Esophagus squamous epithelium (tissue), 5 donors: ENCODE data around the gene SYNPR. TPM values are rescaled to one million over a fixed set of nuclear protein-coding genes. Genes with fewer than 3 reads are reported as not detected.

Experiments
- DNase-seq: peaks from one replicate; lab custom pipeline; 2025; lab: John Stamatoyannopoulos, UW
- H3K27ac ChIP-seq, 4 donors: fragments of 200-600 bp; sonication (generic); one replicate each; pipeline ENCODE4 v1.5.1; 2016 to 2019; ENCODE audit warnings: mild to moderate bottlenecking in 1 of 4
- H3K27me3 ChIP-seq, 4 donors: fragments of 200-600 bp; sonication (generic); 1 replicate in 3 of 4; 2 replicates in 1 of 4; pipeline versions ENCODE4 v1.5.1 to v1.6.0; 2017 to 2021; ENCODE audit warnings: antibody characterized with exemption in 1 of 4
- H3K36me3 ChIP-seq, 3 donors: fragments of 200-600 bp; sonication (generic); one replicate each; pipeline ENCODE4 v1.5.1; 2016 to 2019
- H3K4me1 ChIP-seq, 3 donors: fragments of 200-600 bp; sonication (generic); one replicate each; pipeline ENCODE4 v1.5.1; 2017 to 2019
- H3K4me3 ChIP-seq, 4 donors: fragments of 200-600 bp; sonication (generic); 1 replicate in 3 of 4; 2 replicates in 1 of 4; pipeline ENCODE4 v1.5.1; 2016 to 2019; ENCODE audit warnings: mild to moderate bottlenecking in 2 of 4, moderate library complexity in 1 of 4
- H3K9me3 ChIP-seq, 3 donors: fragments of 200-600 bp; sonication (generic); one replicate each; pipeline ENCODE4 v1.5.1; 2016 to 2019
- POLR2A ChIP-seq, 4 donors: fragments of 450-650 bp; IDR thresholded peaks; one replicate each; pipeline ENCODE4 v1.6.1; 2017; ENCODE audit warnings: antibody characterized with exemption in 4 of 4, mild to moderate bottlenecking in 4 of 4, moderate library complexity in 3 of 4
- WGBS, 2 donors: methylation state at CpG; one replicate each; pipeline ENCODE4 v1.1.5; 2018; 5-methylcytosine and 5-hydroxymethylcytosine counted together
- intact Hi-C: fragments of 100-400 bp; cut with DNase I; formaldehyde crosslinking; loops from one replicate; pipeline ENCODE4 v1.15.0; 2022
- total RNA-seq, 4 donors: library from RNA; depleted of rRNA; stranded (reverse); fragments of >200 nt; gene quantifications; one replicate each; pipeline ENCODE4 v1.1.0, GENCODE V29; 2016
- TF ChIP-seq, protein P1 (sequence below), 6 experiments: fragments of 450-650 bp in 4 of 6; fragments of 200-600 bp in 2 of 6; sonication (generic) in 2 of 6; IDR thresholded peaks; one replicate each; pipeline ENCODE4 v1.5.1; 2016 to 2019; ENCODE audit warnings: antibody characterized with exemption in 6 of 6, mild to moderate bottlenecking in 4 of 6, moderate library complexity in 4 of 6
- donor health status: DM: yes; HTN: yes; CAD: no.

SYNPR gene
- total RNA-seq, 4 donors from 2014 or later, result not detected

DNA sequence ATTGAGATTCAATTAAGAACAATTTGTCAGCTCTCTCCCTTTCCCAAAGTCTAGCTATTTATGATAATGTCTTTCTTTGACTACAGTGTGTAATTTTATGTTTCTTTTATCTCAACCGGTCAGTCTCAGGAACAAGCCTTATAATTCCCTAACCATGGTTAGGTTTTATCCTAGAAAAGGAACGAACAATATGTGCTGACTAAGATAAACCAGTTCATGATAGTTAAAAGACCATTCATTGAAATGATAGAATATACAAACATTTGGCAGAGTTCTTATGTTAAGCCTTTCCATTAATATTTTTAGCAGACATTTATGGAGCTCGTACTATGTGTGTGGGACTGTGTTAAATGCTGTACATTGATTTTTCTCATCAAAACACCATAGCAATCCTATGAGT lies 106.3 kb downstream of the SYNPR start:
- H3K9me3 ChIP-seq, result no peaks in the 10 kb centered on the region
- WGBS, 2 donors, result 36 to 43% methylated on average over 3 of the region's 3 CpGs
- no peak overlapping the region for H3K27ac ChIP-seq
- DNase-seq, result no peak
- no peaks in the 10 kb centered on the region for H3K4me1 ChIP-seq
- H3K27me3 ChIP-seq, result no peaks in the 10 kb centered on the region
- intact Hi-C loops, result no loop called here
- no peaks in the 10 kb centered on the region for H3K36me3 ChIP-seq
- no peak for TF ChIP-seq POLR2A (IDR thresholded peaks at IDR 0.05)
- TF ChIP-seq, protein P1, sequence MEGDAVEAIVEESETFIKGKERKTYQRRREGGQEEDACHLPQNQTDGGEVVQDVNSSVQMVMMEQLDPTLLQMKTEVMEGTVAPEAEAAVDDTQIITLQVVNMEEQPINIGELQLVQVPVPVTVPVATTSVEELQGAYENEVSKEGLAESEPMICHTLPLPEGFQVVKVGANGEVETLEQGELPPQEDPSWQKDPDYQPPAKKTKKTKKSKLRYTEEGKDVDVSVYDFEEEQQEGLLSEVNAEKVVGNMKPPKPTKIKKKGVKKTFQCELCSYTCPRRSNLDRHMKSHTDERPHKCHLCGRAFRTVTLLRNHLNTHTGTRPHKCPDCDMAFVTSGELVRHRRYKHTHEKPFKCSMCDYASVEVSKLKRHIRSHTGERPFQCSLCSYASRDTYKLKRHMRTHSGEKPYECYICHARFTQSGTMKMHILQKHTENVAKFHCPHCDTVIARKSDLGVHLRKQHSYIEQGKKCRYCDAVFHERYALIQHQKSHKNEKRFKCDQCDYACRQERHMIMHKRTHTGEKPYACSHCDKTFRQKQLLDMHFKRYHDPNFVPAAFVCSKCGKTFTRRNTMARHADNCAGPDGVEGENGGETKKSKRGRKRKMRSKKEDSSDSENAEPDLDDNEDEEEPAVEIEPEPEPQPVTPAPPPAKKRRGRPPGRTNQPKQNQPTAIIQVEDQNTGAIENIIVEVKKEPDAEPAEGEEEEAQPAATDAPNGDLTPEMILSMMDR (IDR thresholded peaks at IDR 0.05), result no peak
- H3K4me3 ChIP-seq, result no peak overlapping the region

DNA sequence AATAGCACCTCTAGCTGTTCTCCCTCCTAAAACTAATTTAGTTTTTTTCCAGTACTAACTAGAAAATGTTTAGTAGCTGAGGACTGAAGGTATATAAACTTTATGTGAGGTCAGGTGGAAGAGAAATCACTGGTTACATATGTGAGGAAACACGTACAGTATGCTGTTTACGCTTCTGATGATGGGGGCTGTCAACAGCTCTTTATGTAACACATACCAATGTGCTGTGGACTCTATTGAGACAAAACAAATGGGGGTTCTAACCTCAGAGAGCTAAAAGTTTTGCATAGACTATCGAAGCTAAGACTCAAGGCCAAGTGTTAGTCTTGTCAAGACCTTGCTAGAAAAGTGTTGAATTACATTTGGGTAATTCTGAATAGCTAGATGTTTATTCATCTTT lies 107.5 kb downstream of the SYNPR start:
- H3K27ac ChIP-seq, result no peak overlapping the region
- TF ChIP-seq, protein P1 (IDR thresholded peaks at IDR 0.05), result no peak
- no peak for TF ChIP-seq POLR2A (IDR thresholded peaks at IDR 0.05)
- no peaks in the 10 kb centered on the region for H3K4me1 ChIP-seq
- no peaks in the 10 kb centered on the region for H3K27me3 ChIP-seq
- no peak for DNase-seq
- no peak overlapping the region for H3K4me3 ChIP-seq
- H3K9me3 ChIP-seq, result no peaks in the 10 kb centered on the region
- intact Hi-C loops, result no loop called here
- no peaks in the 10 kb centered on the region for H3K36me3 ChIP-seq
- 43 to 52% methylated on average over 3 of the region's 3 CpGs for WGBS, 2 donors

DNA sequence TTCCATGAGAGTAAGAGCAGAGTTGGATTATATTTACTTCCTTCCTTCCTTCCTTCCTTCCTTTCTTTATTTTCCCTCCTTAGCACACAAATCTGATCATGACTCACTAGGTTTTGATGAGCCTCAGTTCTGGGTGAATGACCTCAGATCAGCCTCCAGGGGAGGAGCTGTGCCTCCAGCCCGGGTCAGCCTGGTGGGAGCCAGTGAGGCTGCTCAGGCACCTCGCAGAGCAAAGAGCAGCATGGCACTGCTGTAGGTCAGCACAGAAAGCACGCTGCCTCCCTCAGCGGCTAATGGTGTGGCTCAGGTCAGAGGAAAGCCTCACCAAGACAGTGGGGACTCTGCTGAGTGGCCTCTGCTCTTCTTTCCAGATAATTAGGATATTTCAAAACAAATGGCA lies 108.5 kb downstream of the SYNPR start:
- Histone ChIP-seq H3K27ac (no peak overlapping the region), H3K9me3 (no peaks in the 10 kb centered on the region), H3K36me3 (no peaks in the 10 kb centered on the region), H3K27me3 (no peaks in the 10 kb centered on the region), H3K4me1 (no peaks in the 10 kb centered on the region), H3K4me3 (no peak overlapping the region)
- TF ChIP-seq, protein P1 (IDR thresholded peaks at IDR 0.05), result no peak
- TF ChIP-seq POLR2A (IDR thresholded peaks at IDR 0.05), result no peak
- DNase-seq, result no peak
- intact Hi-C loops, result no loop called here
- WGBS, 2 donors, result 25 to 70% methylated on average over 1 to 2 of the region's 4 CpGs

DNA sequence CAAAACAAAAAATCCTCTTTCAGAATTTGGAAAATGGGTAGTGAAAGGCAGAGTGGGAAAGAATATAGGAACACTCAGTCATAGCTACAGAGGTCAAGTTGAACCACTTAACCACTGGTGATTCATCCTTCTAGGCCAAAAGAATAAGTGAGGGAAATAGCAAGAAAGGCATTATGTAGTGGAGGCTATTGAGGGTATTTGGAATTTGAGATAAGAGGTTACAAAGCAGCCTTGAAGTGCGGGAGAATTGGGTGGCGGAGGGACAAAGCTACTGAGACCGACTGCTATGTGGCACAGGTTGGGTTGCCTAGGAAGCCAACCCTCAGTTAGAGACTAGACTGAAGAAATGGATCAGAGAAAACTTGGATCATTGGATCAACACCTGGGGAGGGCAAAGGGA lies 109.5 kb downstream of the SYNPR start:
- intact Hi-C loops, result no loop called here

DNA sequence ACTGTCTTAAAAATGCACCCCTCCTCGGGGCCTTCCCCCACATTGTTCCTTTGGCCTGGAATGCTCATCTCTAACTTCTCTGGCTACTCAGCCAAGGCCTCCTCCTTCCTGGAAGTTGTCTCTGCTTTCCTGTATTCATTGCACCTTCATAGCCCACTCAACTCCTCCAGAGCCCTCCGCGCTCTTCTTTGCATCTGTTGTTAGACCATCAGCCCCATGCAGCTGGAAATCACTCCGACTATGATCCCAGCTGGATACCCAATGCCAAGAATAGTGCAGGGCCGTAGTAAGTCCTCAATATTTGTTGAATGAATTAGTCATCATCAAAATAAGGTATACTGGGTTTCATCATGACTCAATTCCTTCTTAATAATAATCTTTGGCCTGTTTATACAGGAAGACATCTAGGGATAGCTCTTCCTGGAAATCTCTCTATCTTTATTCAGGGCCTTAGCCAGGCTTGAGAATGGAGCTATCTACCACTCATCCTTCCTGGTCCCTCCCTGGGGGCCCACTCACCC lies 112.7 kb downstream of the SYNPR start:
- TF ChIP-seq, protein P1 (IDR thresholded peaks at IDR 0.05), result no peak
- no peak for TF ChIP-seq POLR2A (IDR thresholded peaks at IDR 0.05)
- Histone ChIP-seq H3K27me3 (no peaks in the 10 kb centered on the region), H3K27ac (no peak overlapping the region), H3K9me3 (no peaks in the 10 kb centered on the region), H3K4me1 (no peaks in the 10 kb centered on the region), H3K36me3 (no peaks in the 10 kb centered on the region), H3K4me3 (no peak overlapping the region)
- WGBS, 2 donors, result 60 to 68% methylated on average over 5 of the region's 5 CpGs
- intact Hi-C loops, result no loop called here
- DNase-seq, result no peak

More for the DNA sequence above, 109.5 kb downstream of the SYNPR start:
- Histone ChIP-seq H3K27me3 (no peaks in the 10 kb centered on the region), H3K4me1 (no peaks in the 10 kb centered on the region), H3K9me3 (no peaks in the 10 kb centered on the region), H3K4me3 (no peak overlapping the region), H3K36me3 (no peaks in the 10 kb centered on the region), H3K27ac (no peak overlapping the region)
- WGBS, 2 donors, result 73 to 81% methylated on average over 3 of the region's 3 CpGs
- DNase-seq, result no peak
- no peak for TF ChIP-seq POLR2A (IDR thresholded peaks at IDR 0.05)
- TF ChIP-seq, protein P1 (IDR thresholded peaks at IDR 0.05), result no peak
